HG03025 (cell line): ENCODE data around the gene LRRC49.

ENCODE experiments used
- ATAC-seq: cut with Tn5 transposase; IDR thresholded peaks from one replicate; pipeline ENCODE4 v1.9.1; 2021; ENCODE audit warnings: mild to moderate bottlenecking, moderate library complexity; ENCODE audit not compliant: unreplicated experiment, low FRiP score

LRRC49 gene

DNA sequence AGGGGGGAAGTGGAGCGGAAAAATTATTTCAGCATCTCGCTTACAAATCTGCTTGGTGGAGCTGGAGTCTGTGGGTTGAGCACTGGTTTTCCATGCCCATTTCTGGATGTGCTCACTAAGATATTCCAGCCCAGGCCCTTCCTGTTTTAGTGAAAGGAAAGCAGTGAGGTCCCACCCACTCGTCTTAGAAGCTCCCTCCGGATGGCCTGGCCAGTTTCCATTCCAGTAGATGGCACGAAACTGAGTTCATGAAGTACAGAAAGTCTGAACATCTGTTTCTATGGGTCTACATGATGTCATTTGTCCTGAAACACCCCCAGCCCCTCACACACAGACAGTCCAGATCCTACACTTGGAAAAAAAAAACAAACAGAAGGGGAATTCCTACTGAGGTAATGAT, 190.7 kb downstream of the LRRC49 start:
- no peak for ATAC-seq

DNA sequence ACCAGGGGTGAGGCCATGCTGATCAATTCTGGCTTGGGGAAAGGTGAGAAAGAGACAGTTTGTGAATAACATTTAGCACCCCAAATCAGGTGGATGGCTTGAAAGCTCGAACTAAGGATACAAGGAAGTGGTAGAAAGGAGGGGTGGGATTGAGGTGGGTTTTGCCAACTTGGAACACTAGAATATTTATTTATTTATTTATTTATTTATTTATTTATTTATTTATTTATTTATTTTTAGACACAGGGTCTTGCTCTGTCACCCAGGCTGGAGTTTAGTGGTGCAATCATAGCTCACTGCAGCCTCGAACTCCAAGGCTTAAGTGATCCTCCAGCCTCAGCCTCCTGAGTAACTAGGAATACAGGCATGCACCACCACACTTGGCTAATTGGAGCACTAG, 191.6 kb downstream of the LRRC49 start:
- ATAC-seq: no peak

DNA sequence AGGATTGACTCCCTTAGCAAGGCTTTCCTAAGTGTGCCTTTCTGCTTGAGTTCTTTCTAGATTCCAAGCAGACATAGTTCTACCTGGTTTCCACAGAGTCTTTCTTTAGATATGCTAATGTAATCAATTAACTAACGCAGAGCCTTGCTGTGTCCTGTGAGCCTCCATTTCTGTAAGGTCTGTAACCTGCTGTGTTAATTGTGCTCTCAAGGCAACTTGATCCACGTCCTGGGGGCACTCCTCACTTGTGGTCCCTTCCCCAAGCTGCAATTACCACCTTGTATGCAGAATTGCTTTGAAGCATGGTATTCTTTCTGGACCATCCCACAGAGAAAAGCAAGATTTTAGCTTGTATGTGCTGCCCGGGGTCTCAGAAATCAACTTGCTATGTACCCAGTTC, 193.2 kb downstream of the LRRC49 start:
- ATAC-seq: no peak

DNA sequence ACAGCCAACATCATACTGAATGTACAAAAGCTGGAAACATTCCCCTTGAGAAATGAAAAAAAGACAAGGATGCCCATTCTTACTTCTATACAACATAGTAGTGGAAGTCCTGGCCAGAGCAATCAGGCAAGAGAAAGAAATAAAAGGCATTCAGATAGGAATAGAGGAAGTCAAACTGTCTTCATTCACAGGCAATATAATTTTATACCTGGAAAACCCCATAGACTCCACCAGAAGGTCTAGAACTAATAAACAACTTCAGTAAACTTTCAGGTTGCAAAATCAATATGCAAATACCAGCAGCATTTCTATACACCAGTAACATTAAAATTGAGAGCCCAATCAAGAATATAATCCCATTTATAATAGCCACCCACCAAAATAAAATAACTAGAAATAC, 195.5 kb downstream of the LRRC49 start:
- ATAC-seq: no peak

DNA sequence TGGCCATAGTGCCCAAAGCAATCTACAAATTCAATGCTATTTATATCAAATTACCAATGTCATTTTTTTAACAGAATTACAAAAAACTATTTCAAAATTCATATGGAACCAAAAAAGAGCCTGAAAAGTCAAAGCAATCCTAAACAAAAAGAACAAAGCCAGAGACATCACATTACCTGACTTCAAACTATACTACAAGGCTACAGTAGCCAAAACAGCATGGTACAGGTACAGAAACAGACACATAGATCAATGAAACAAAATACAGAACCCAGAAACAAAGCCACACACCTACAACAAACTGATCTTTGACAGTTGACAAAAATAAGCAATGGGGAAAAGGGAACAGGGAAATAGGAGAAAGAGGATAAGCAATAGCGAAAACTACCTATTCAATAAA, 196.1 kb downstream of the LRRC49 start:
- no peak for ATAC-seq

DNA sequence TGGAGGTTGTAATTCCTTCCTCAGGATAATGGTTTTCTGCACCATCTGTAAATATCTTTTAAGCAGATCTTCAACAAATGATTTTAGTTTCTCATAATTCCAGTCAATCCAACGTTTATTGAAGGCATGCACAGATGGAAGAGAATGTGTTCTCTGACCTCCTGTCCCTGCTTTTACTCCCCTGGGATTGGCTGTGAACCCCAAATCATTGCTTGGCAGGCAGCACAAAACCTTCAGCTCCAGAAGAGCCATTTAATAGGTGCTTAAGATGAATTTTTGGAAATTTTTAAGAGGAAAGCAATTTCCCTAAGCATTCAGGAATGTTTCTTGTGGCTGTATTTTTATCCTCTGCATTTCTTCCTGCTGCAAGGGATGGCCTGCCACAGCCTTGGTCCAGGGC, 197.2 kb downstream of the LRRC49 start:
- ATAC-seq: no peak

GRCh38 chr15:71091601-71092000, 199.0 kb downstream of the LRRC49 start:
- no peak for ATAC-seq

- no peak for ATAC-seq
These were observed 199.5 kb downstream of the LRRC49 start for GRCh38 chr15:71092056-71092600.

DNA sequence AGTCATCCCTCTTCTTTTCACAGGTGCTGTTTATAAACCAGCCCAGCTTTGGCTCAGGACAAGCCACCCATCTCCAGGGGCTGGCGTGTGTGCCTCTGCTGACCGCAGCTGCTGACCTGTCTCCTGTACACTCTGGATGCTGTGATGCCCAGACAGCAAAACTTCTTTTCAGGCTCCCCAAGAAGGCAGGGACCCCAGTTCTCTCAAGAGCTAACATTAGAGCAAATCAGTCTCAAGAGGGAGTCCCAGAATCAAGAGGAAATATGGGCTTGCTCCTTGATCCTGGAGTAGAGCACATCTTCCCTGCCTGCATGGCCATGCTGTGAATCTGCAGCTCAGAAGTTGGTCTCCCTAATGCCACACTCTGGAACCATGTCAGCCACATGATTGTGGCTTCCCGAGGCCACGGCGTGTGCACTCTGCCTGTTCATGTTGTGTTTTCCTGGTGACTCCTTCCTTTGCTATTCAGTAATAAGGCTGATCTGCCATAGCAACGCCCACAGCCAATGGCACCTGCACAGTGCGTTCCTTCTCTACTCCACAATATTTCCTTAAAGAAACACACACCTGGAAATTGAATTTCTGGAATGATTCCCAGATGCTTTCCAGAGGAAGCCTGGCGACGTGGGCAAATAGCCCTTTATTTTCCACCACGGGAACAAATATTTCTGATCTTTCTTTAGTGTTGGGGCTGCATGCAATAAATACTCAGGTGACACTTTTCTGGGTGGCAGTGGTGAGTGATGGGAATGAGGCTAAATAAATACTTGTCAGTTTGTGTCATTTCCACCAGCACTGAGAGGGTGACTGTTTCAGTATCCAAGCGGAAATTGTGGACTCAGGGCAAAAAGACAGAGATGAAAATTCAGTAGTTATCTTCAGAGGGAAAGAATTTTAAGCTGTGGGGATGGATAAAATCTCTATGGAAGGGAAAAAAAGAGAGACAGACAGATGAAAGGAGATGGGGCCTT, 200.7 kb downstream of the LRRC49 start:
- ATAC-seq: no peak

GRCh38 chr15:71094137-71094536, 201.5 kb downstream of the LRRC49 start:
- ATAC-seq: no peak

GRCh38 chr15:71096676-71097075, 204.1 kb downstream of the LRRC49 start:
- no peak for ATAC-seq

DNA sequence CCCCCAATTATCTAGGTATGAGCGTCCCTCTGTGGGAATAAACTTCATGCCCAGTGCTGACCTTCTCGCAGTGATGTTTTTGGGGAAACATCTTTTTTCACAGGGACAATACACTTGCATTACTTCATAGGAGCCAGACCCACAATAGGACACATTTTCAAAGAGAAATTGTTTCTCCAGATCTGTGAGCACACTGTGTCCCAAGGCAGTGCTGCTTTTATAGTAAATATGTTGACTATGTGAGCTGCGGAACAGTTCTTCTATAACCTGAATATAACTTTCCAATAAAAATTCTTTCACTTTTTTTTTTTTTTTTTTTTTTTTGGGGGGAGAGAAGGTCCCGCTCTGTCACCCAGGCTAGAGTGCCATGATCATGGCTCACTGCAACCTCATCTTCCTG, 205.3 kb downstream of the LRRC49 start:
- ATAC-seq: no peak

DNA sequence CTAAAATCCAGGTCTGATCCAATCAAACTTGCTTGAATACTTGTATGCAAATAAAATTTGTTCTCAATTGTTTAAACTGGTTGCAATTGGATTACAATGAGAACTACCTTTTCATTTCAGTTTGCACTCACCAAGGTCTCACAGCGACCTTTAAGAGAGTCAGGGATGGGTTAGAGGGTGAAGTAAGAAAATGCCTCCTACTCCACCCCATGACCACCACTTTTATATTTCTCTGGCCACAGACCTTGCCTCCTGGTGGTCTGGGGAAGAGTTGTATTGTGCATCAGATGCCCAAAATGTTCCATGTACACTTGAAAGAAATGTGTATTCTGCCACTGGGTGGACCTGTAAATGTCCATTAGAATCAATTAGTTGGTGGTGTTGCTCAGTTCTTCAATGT, 206.3 kb downstream of the LRRC49 start:
- ATAC-seq: no peak
